HepG2 (cell line): ENCODE measurements around the gene RPL31. TPM values are rescaled to one million over a fixed set of nuclear protein-coding genes. Genes with fewer than 3 reads are reported as not detected.
A peak's percentile ranks its signal among the peaks of the same experiment; 100 is the strongest.

Experiments used
- ATAC-seq: fragments of 200-7000 bp; cut with Tn5 transposase; 3 replicates; pipeline ENCODE4 v1.9.1; 2020; ENCODE audit warnings: mild to moderate bottlenecking, moderate library complexity
- BruUV-seq: library from RNA; stranded (reverse); fragments of 400-500 nt; replicated peaks from 2 replicates; lab custom pipeline; 2021; lab: Mats Ljungman, UMichigan
- CTCF ChIA-PET: fragments of 300-600 bp; formaldehyde crosslinking; extraction: SDS; loops from one replicate; lab custom pipeline; 2021; ENCODE audit warnings: low total read pairs, inconsistent platforms, low intra/inter-chr PET ratio; lab: Yijun Ruan, JAX
- POLR2A ChIA-PET: fragments of 350-600 bp; sonication (Branson Sonifier 250); formaldehyde crosslinking; loops from one replicate; lab custom pipeline; 2020; ENCODE audit warnings: antibody characterized with exemption, inconsistent platforms; lab: Yijun Ruan, JAX
- DNase-seq: peaks from one replicate; pipeline ENCODE4 v3.0.0-alpha.2; 2015; ENCODE audit warnings: low spot score
- FAIRE-seq: peaks from 3 replicates; lab custom pipeline; 2011; peaks lifted over from hg19 to GRCh38; lab: Jason Lieb, UNC
- H2AFZ ChIP-seq: one replicate; pipeline ENCODE4 v1.6.1; 2011; ENCODE audit warnings: low read length, inconsistent platforms
- H3K27ac ChIP-seq: fragments of 300-600 bp; 3 replicates; pipeline ENCODE4 v1.8.0; 2011; ENCODE audit warnings: mixed run types, mild to moderate bottlenecking, mixed read lengths, low read length, inconsistent platforms; ENCODE audit not compliant: insufficient read depth; ENCODE audit errors: extremely low read length
- H3K27me3 ChIP-seq, 2 experiments: fragments of 200-600 bp in 1 of 2; 2 replicates in 1 of 2; 3 replicates in 1 of 2; pipeline versions ENCODE4 v1.6.0 to v1.8.0; 2011; ENCODE audit warnings: low read length in 2 of 2, mild to moderate bottlenecking in 2 of 2, moderate library complexity in 2 of 2, inconsistent platforms in 1 of 2; ENCODE audit not compliant: insufficient read depth in 2 of 2, control insufficient read depth in 1 of 2
- H3K36me3 ChIP-seq, 2 experiments: fragments of 200-600 bp in 1 of 2; replicated peaks in 1 of 2; 2 replicates in 1 of 2; 3 replicates in 1 of 2; pipeline versions ENCODE4 v1.5.1 to v1.8.0; 2011; ENCODE audit warnings: low read length in 2 of 2, inconsistent platforms in 1 of 2; ENCODE audit not compliant: insufficient read depth in 2 of 2, control insufficient read depth in 1 of 2
- H3K4me1 ChIP-seq: 2 replicates; pipeline ENCODE4 v1.5.1; 2012; ENCODE audit warnings: low read length, inconsistent platforms; ENCODE audit not compliant: insufficient read depth
- H3K4me2 ChIP-seq: 2 replicates; pipeline ENCODE4 v1.6.0; 2011; ENCODE audit warnings: low read depth, low read length, inconsistent platforms
- H3K4me3 ChIP-seq, 3 experiments: fragments of 200-600 bp in 1 of 3; sonication (generic), shearing (Covaris generic) in 1 of 3; replicated peaks in 1 of 3; 2 replicates each; pipeline ENCODE4 v1.5.1; 2011 to 2016; ENCODE audit warnings: low read length in 3 of 3, inconsistent platforms in 2 of 3, low read depth in 2 of 3, mild to moderate bottlenecking in 2 of 3, control low read depth in 1 of 3, mixed read lengths in 1 of 3; ENCODE audit not compliant: insufficient read depth in 1 of 3
- H3K79me2 ChIP-seq: one replicate; pipeline ENCODE4 v1.6.1; 2011; ENCODE audit warnings: low read length, inconsistent platforms; ENCODE audit not compliant: insufficient read depth
- H3K9ac ChIP-seq: 2 replicates; pipeline ENCODE4 v1.6.0; 2011; ENCODE audit warnings: mild to moderate bottlenecking, low read depth, low read length, inconsistent platforms; ENCODE audit not compliant: insufficient read depth
- H3K9me3 ChIP-seq: 2 replicates; pipeline ENCODE4 v1.5.1; 2012; ENCODE audit warnings: mild to moderate bottlenecking, low read length
- H4K20me1 ChIP-seq: 2 replicates; pipeline ENCODE4 v1.6.0; 2011; ENCODE audit warnings: inconsistent platforms, mild to moderate bottlenecking, low read length, moderate library complexity; ENCODE audit not compliant: insufficient read depth
- AGO1 ChIP-seq: fragments of 200-400 bp; formaldehyde crosslinking; IDR thresholded peaks from 2 replicates; pipeline ENCODE4 v1.6.1; 2017; ENCODE audit warnings: mild to moderate bottlenecking, low read depth, low read length, moderate library complexity; ENCODE audit not compliant: poor library complexity, severe bottlenecking
- AGO2 ChIP-seq: fragments of 200-400 bp; formaldehyde crosslinking; optimal IDR thresholded peaks from 2 replicates; pipeline ENCODE3; 2017; ENCODE audit warnings: mild to moderate bottlenecking, low read depth, low read length, moderate library complexity
- ATRX ChIP-seq: sonication (generic); formaldehyde crosslinking; IDR thresholded peaks from 2 replicates; pipeline ENCODE4 v1.4.0; 2020; ENCODE audit warnings: missing genetic modification reagents, borderline replicate concordance
- CHD4 ChIP-seq: fragments of 200-600 bp; sonication (generic); IDR thresholded peaks from 2 replicates; pipeline ENCODE4 v1.7.0; 2017; ENCODE audit warnings: mild to moderate bottlenecking, low read length, borderline replicate concordance
- EZH2 ChIP-seq: conservative IDR thresholded peaks from 2 replicates; pipeline ENCODE4 v1.6.1; 2012; ENCODE audit warnings: mild to moderate bottlenecking, low read depth, low read length, moderate library complexity
- KLF16 ChIP-seq, 2 experiments: sonication (generic) in 1 of 2; formaldehyde crosslinking in 1 of 2; IDR thresholded peaks; 2 replicates each; pipeline versions ENCODE4 v1.6.1 to v1.8.0; 2016 to 2023; ENCODE audit warnings: missing genetic modification reagents in 2 of 2, missing compliant biosample characterization in 1 of 2
- NONO ChIP-seq, 2 experiments: fragments of 450-650 bp in 1 of 2; sonication (generic) in 1 of 2; formaldehyde crosslinking in 1 of 2; IDR thresholded peaks in 1 of 2; conservative IDR thresholded peaks in 1 of 2; 2 replicates each; pipeline versions ENCODE4 v1.6.1 to v1.8.0; 2017 to 2022; ENCODE audit warnings: mild to moderate bottlenecking in 1 of 2, missing genetic modification reagents in 1 of 2, moderate library complexity in 1 of 2
- PHF5A ChIP-seq: IDR thresholded peaks from one replicate; pipeline ENCODE4 v1.6.1; 2018; ENCODE audit warnings: low read depth, missing genetic modification reagents; ENCODE audit not compliant: unreplicated experiment
- PRDM10 ChIP-seq: sonication (generic); formaldehyde crosslinking; IDR thresholded peaks from 2 replicates; pipeline ENCODE4 v1.4.0; 2020; ENCODE audit warnings: low read depth, missing genetic modification reagents
- RBM22 ChIP-seq: fragments of 200-400 bp; formaldehyde crosslinking; optimal IDR thresholded peaks from 2 replicates; pipeline ENCODE3; 2017; ENCODE audit warnings: mild to moderate bottlenecking, low read length, moderate library complexity
- SRSF1 ChIP-seq: fragments of 200-400 bp; formaldehyde crosslinking; optimal IDR thresholded peaks from 2 replicates; pipeline ENCODE3; 2017; ENCODE audit warnings: mild to moderate bottlenecking, low read depth, low read length, moderate library complexity
- SSRP1 ChIP-seq: IDR thresholded peaks from 2 replicates; pipeline ENCODE4 v1.6.1; 2016; ENCODE audit warnings: control low read depth
- ZFP36 ChIP-seq: fragments of 150-350 bp; IDR thresholded peaks from 2 replicates; pipeline ENCODE4 v1.6.1; 2018; ENCODE audit warnings: borderline replicate concordance, low read length, low read depth; ENCODE audit not compliant: partially characterized antibody
- ZNF552 ChIP-seq: sonication (generic); formaldehyde crosslinking; IDR thresholded peaks from 2 replicates; pipeline ENCODE4 v1.9.0; 2022; ENCODE audit warnings: missing genetic modification reagents, mild to moderate bottlenecking, borderline replicate concordance
- ZNF562 ChIP-seq: sonication (generic); formaldehyde crosslinking; IDR thresholded peaks from 2 replicates; pipeline ENCODE4 v1.8.0; 2022; ENCODE audit warnings: missing genetic modification reagents, borderline replicate concordance
- WGBS: methylation state at CpG from one replicate; pipeline ENCODE4 v1.1.6; 2017; ENCODE audit warnings: low lambda C conversion rate; 5-methylcytosine and 5-hydroxymethylcytosine counted together
- in situ Hi-C: cut with HindIII; loops from 2 replicates; pipeline ENCODE4 v1.10.0; 2017; ENCODE audit warnings: low pct_unique_long_range_greater_than_20kb; ENCODE audit not compliant: extremely low pct_ligation_motif_present
- intact Hi-C: fragments of 100-400 bp; cut with micrococcal nuclease; formaldehyde crosslinking; loops from one replicate; pipeline ENCODE4 v1.10.0; 2022; ENCODE audit not compliant: unreplicated experiment
- polyA plus RNA-seq, 8 experiments: library from polyadenylated mRNA; depleted of rRNA in 3 of 8; stranded (reverse) in 7 of 8; unstranded in 1 of 8; fragments of >200 nt; fragmentation: Illumina TruSeq in 4 of 8; extraction: Trizol in 4 of 8; gene quantifications; 2 replicates each; pipeline versions ENCODE4 v1.2.1 to v1.2.3, GENCODE V29; 2011 to 2016; ENCODE audit warnings: low read depth in 4 of 8, missing spikeins in 1 of 8, mixed read lengths in 1 of 8; ENCODE audit not compliant: insufficient read depth in 1 of 8
- total RNA-seq, 5 experiments: library from RNA; depleted of rRNA; stranded (reverse); fragments of >200 nt; fragmentation: Illumina TruSeq; extraction: Trizol; gene quantifications; 2 replicates each; pipeline ENCODE4 v1.2.3, GENCODE V29; 2016; ENCODE audit warnings: low read depth in 1 of 5

The RPL31 gene
- total and polyA plus RNA-seq, 2 of the 13 experiments (the other 11 are each of a cell fraction or from before 2014, with no cell fraction given): 3,331 to 3,582 TPM

- TF ChIP-seq KLF16 (CRISPR knock-in tag; IDR thresholded peaks at IDR 0.05) (no peak), RBM22 (peak; percentile 89), SSRP1 (CRISPR knock-in tag) (peak; percentile 65; the same call in 1 of the 2 replicates), ZNF562 (no peak), CHD4 (no peak), EZH2 (no peak), PRDM10 (no peak)
Observed at GRCh38 chr2:101026253-101026701, 24.2 kb downstream of the RPL31 start (continued).

- Histone ChIP-seq H3K36me3 (peaks cover 36 to 76% of the 10 kb centered on the region in 2 experiments), H3K4me2 (no peak overlapping the region), H3K4me1 (peaks cover 6% of the 10 kb centered on the region; the same call in 1 of the 2 replicates), H3K9me3 (no peaks in the 10 kb centered on the region), H3K27ac (no peak overlapping the region), H3K79me2 (no peaks in the 10 kb centered on the region), H3K9ac (no peak overlapping the region), H3K4me3 (no peak overlapping the region), H3K27me3 (no peaks in the 10 kb centered on the region), H2AFZ (no peak overlapping the region), H4K20me1 (no peaks in the 10 kb centered on the region)
- in situ Hi-C loops: no loop called here
- intact Hi-C loops: loop anchor here (1.0 to 10.0 kb wide), 2 partner anchors 47 to 458 kb away; no protein-coding TSS in a partner anchor
- CTCF ChIA-PET: no interaction called here
- 97% methylated on average over 15 of the region's 15 CpGs for WGBS
- POLR2A ChIA-PET: interaction anchor here (0.8 to 1.2 kb wide), 3 partner anchors 22 to 123 kb away, joined by 3 to 4 read pairs (median 3); partner anchors contain the start of gene RPL31
- FAIRE-seq: no peak
- no TSS peak for BruUV-seq
- DNase-seq: no peak
- ATAC-seq: peak; percentile 35
- TF ChIP-seq AGO1: peak; percentile 44
- no peak for TF ChIP-seq SRSF1
- TF ChIP-seq NONO (IDR thresholded peaks at IDR 0.05): no peak
- no peak for TF ChIP-seq NONO (CRISPR knock-in tag; conservative IDR thresholded peaks at IDR 0.05)
- no peak for TF ChIP-seq ZNF552 (CRISPR knock-in tag)
- no peak for TF ChIP-seq ZFP36
- TF ChIP-seq AGO2: peak; percentile 59
- no peak for TF ChIP-seq PHF5A (CRISPR knock-in tag)
- TF ChIP-seq ATRX: no peak
Observed at GRCh38 chr2:101026923-101027469, 24.9 kb downstream of the RPL31 start.
